ENCODE results near the gene ASB2. TPM values are rescaled to one million over a fixed set of nuclear protein-coding genes. Genes with fewer than 3 reads are reported as not detected.

The ASB2 gene
- polyA plus RNA-seq, 4 donors, result 0.30 to 0.58 (median 0.40) TPM

DNA sequence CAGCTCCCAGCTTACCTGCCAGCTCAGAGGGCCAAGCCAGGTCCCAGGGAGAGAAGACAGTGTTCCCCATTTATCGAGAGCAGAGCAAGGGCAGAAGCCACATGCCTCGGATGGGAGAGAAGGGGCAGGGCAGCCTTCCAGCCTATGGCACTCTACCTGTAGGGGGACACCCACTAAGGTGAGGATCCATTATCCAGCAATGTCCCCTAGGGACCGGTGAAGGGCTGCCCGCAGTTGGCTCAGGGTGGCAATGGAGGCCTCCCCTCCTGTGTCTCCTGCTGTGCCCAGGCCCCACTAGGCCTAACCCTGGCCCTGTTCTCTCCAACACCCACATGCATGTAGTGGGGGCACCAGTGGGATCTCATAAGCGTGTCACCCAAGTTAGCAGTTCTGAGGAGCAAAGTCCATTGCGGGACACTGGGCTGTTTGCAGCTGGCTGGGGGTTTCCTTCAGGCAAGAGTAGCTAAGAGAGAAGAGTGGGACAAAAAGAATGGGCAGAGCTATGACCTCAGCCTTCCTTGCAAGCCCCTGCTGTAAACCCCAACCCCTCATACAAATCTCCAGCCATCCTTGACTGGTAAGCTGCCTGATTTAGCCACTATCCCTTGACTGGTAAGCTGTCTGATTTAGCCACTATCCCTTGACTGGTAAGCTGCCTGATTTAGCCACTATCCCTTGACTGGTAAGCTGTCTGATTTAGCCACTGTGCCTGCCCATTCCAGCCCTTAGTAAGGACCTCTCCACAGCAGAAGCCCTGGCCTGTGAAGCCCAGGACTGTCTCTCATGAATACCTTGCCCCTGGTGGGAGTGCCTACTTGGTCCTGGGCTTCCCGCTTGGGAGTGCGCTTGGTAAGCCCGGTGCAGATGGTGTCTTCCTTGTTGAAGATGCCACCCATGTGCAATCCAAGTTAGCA is 5.2 kb upstream of the ASB2 start:
- no peak for DNase-seq (ENCODE audit: low read depth in 4 of 4, low spot score in 3 of 4)

- DNase-seq (ENCODE audit: low read depth in 4 of 4, low spot score in 3 of 4), result no peak
Observed at GRCh38 chr14:93980456-93981201, 4.3 kb upstream of the ASB2 start.

- no peak for DNase-seq (ENCODE audit: low read depth in 4 of 4, low spot score in 3 of 4)
Observed at GRCh38 chr14:93978735-93979134, 2.4 kb upstream of the ASB2 start.

GRCh38 chr14:93977790-93978581 is 1.6 kb upstream of the ASB2 start:
- DNase-seq (ENCODE audit: low read depth in 4 of 4, low spot score in 3 of 4), result no peak

- no peak for DNase-seq (ENCODE audit: low read depth in 4 of 4, low spot score in 3 of 4)
Observed at GRCh38 chr14:93977171-93977570, 801 bp upstream of the ASB2 start.

DNA sequence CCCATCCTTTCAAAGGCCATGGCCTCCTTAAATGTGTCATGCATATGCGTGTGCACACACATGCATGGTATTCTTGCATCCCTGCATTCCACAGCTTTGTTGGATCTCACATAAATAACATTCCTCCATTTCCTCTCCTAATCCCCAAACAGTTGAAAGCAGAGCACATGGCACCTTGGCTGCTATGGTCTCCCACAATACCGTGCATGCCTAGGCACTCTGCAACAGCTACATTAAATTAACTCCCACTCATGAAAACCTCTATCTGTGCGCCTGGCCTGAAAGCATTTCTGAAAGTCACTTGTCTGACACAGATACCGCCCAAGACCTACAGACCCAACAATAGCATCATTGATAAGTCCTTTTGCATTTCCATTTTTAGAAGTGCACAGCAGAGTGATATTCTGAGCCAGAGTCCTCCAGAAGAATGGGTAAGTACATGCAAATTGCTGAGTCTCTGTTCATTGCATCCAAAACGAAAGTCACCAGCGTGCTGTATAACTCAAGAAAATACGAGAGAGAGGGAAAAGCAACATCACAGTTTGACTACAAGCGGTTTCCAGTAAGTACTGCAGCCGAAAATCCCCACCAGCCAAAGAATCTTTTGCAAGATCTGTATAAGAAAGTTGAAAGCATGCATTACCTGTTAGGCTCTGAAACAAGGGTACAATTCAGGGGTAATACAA is 436 bp downstream of the ASB2 start:
- no peak for DNase-seq (ENCODE audit: low read depth in 4 of 4, low spot score in 3 of 4)

DNA sequence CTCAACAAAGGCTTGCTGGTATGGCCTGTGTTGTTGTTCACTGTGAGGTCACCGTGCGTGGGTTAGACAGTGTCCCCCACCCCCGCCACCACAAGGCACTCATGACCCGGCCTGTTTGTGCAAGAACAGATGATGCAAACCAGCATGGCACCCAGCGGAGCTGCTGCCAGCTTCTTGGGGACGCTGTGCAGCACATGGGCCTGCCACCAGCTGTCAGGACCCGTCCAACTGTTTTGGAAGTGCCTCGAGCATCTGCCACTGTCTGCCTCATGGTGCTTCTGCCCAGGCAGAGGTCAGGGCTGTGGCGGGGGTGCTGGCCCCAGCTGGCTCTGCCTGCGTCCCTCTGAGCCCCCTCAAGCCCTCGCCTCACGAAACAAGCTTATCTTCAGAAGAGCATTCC is 1.5 kb downstream of the ASB2 start:
- no peak for DNase-seq (ENCODE audit: low read depth in 4 of 4, low spot score in 3 of 4)

DNA sequence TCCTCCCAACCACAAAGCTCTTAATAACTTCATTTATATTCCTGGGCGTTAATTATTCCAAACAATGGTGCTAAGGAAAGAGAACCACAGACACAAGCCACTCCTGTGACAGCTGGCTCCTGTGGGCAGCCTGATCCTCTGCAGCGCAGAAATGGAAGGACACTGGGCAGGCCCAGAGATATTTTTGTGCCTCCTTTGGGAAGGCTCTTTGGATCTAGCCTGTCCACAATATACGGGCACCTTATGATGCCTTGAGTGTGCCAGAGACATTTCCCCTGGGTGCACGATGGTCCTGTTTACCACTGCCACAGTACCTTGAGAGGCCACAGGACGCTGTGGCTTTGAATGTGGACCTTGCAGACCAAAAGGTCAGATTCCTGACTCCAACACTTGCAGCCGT is 2.1 kb downstream of the ASB2 start:
- no peak for DNase-seq (ENCODE audit: low read depth in 4 of 4, low spot score in 3 of 4)

DNA sequence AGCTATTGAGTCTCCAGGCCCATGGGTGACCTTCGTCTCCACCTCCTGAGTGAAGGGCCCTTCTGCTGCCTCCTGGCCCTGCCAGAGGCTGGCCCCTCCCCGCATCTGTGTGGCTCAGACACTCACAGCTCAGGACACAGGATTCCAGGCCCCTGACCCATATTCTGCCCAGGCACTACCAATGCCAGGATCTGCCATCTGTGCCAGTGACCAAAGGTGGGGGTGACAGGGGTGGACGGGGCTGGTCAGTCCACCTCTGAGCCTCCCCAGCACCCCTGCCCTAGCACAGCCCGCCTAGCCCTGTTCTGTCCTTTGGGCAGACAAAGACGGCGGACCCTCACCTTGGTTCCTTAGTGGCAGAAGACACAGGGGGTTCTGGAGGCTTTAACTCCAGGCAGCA is 2.8 kb downstream of the ASB2 start:
- no peak for DNase-seq (ENCODE audit: low read depth in 4 of 4, low spot score in 3 of 4)

DNA sequence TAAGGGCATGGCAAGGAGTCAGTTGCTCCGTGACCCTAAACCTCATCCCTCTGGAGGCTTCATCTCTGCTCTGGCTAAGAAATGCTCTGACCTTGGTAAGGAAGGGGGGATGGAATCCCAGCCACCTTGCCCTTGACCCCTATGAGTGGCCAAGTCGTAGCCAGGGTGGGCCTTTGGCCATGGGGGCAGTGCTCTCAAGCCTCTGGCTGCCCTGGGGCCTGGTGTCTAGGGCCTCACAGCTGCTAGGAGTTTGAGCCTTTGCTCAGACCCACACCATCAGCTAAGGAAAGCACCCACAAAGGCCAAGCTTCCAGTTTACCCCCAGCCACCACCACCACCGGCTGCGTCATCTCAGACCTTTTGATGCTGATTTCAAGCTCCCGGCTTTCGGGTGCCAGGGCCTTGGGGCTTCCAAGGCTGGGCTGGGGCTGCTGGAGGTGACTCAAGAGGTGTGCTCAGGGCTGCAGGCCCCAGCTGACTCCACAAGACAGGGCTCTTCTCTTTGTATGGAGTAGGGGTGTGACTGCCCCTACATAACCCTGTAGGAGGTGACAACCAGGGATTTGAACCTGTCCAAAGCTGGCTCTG is 3.7 kb downstream of the ASB2 start:
- no peak for DNase-seq (ENCODE audit: low read depth in 4 of 4, low spot score in 3 of 4)

DNA sequence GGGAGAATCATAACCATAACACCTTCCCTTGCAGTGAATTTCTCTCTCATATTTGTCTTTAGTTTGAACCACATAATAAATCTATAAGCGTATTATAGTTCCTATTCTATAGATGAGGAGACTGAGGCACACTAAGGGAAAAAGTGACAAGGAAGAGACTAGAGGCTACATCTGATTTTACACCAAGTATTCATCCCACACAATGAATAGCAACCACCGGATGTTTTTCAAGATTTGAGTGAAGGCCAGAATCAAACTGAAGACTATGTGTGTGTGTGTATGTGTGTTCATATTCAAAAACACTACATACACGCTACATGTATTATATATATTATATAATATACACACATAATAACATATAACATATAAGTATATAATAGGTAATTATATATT is 4.7 kb downstream of the ASB2 start:
- no peak for DNase-seq (ENCODE audit: low read depth in 4 of 4, low spot score in 3 of 4)

DNA sequence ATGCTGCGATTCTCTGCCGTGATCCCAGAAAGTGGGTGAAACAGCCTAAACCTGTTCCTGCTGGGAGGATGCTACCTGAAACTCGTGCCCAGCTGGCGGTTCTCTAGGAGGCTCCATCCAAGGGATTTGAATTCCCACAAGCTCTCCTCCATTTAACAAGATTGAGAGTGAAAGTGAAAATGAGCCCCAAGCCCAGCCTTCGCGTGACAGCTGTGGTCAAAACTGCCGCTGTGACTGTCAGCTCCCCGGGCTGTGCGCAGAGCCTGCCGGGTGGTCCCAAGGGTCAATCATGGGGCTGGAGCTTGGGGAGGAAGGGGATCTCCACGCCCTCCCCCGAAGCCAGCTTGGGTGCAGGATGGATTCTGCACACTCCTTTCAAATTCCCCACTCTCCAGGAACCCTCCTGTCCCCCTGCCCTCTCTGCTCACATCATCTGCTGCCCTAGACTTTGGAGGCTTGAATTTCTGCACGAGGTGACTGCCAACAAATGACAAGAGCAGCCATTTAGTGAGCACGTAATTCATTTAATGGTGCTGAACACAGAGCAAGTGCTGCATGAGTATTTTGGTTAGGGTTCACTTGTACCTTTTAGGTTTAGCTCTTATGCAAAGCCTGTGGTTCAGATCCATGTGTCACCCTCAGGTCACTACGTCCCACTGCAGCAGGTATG is 5.3 kb downstream of the ASB2 start:
- DNase-seq (ENCODE audit: low read depth in 4 of 4, low spot score in 3 of 4), result no peak

DNA sequence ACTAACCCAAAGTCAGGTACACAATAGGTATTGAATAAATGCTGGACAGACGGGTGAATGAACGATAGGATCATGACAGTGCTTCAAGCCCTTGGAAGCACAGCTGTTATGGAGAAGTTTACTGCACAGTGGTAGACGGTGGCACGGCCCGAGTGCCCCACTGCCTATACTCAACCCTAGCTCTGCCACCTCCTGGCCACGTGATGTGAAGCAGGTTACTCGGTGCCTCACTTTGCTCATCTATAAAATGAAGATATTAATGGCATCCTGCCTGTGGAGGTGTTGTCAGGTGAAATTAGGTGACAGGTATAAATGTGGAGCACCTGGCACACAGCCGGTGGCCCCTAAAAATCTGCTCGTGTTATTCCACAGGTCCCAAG is 5.8 kb downstream of the ASB2 start:
- DNase-seq (ENCODE audit: low read depth in 4 of 4, low spot score in 3 of 4), result no peak

- DNase-seq (ENCODE audit: low read depth in 4 of 4, low spot score in 3 of 4), result no peak
Observed at GRCh38 chr14:93969082-93969828, 7.1 kb downstream of the ASB2 start.

DNA sequence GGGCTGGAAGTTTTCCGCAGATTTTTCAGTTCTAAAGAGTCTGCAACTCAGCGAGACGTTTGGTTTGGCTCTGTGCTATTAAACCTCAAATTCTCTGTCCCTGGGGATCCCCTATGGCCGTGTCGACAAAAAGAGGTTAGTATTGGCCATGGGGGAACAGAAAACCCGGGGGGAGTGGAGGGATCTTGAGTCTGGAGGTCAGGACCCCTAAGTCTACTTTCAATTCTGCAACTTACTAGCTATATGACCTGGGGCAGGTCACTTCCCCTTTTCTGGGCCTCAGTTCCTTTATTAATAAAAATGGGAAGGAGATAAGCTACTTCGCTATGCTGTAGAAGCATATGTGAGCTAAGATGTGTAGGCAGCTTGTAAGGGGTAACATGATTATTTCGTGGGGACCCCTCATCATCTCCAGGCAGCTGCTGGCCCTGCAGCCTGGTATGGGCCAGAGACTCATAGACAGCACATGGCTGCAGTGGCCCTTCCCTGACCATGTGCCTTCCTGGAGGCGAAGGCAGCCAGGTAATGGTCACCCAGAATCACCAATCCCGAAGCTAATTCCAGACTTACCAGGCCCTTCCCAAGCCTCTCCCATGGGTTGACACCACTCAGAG is 8.6 kb downstream of the ASB2 start:
- DNase-seq (ENCODE audit: low read depth in 4 of 4, low spot score in 3 of 4), result no peak

DNA sequence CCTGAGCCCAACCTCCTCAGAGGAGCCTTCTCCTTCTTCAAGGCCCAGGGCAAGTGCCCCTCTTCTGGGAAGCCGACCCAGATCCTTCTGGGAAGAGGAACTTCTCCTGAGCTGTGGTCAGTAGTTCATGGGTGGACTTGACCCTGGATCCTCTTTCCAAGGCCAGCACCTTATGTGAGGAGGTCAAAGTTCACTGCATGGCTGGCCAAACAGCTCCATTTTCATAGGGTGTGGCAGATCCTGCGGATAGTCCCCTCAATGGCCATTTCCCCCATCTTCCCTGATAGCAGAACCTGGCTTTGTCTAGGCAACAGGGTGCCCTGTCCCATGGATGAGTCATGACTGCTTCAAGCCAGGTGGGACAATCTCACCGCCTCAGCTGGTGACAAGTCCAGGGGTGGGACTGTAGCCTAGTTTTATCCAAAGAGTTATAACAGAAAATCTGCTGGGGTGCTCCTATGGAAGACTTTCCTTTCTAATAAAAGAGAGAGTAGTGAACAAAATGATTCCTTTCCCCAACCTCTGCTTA is 10.4 kb downstream of the ASB2 start:
- DNase-seq (ENCODE audit: low read depth in 4 of 4, low spot score in 3 of 4), result no peak

DNA sequence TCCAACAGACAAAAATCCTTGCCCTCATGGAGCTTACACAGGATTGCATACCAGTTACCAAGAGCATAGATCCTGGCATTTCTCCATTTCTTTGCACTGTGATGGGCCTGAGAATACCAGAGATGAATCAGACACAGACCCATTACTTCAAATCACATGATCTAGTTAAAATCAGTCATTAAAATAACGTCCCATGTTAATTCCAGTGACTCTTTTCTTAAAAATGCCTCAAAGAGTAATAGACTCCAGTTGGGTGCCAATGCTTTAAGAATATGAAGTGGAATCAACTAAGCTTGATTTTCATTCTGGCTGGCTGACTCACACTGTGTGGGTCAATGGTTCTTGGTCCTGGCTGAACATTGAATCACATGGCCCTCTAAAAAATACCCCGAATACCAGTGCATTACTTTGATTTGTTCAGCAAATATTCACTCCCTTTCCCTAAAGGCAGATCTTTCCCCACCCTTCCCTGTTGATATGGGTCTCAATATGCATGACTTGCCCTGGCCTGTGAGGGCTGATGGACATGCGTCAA is 11.0 kb downstream of the ASB2 start:
- no peak for DNase-seq (ENCODE audit: low read depth in 4 of 4, low spot score in 3 of 4)

DNA sequence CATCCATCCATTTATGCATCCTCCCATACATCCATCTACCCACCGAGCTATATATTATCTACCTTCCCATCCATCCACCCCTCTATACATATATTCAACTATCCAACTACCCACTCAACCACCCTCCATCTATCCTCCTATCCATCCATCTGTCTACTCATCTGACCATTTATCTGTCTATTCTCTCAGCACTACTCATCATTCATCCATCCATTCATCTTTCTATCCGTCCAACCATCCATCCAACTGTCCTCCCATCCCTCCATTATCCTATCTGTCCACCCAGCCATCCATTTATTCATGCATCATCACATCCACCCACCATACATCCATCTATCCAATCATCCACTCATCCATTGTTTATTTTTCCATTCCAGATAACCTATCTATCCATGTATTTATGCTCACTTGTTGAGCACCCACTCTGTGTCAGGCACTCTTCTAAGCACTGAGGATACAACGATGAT is 11.5 kb downstream of the ASB2 start:
- no peak for DNase-seq (ENCODE audit: low read depth in 4 of 4, low spot score in 3 of 4)

Data from right renal pelvis (tissue), 4 donors.